A673 (cell line): ENCODE measurements around the gene TROAP. TPM values are rescaled to one million over a fixed set of nuclear protein-coding genes. Genes with fewer than 3 reads are reported as not detected.

Experiments used
- BruUV-seq: library from RNA; stranded (reverse); fragments of 400-500 nt; replicated peaks from 2 replicates; lab custom pipeline; 2021; lab: Mats Ljungman, UMichigan
- CTCF ChIA-PET: fragments of 300-600 bp; sonication (Branson Sonifier 250); formaldehyde crosslinking; loops from one replicate; lab custom pipeline; 2022; ENCODE audit warnings: antibody characterized with exemption; lab: Charles Lee
- POLR2A ChIA-PET: fragments of 300-600 bp; sonication (Branson Sonifier 250); formaldehyde crosslinking; loops from one replicate; lab custom pipeline; 2022; ENCODE audit warnings: antibody characterized with exemption; ENCODE audit not compliant: low non-redundant PET; lab: Charles Lee
- DNase-seq: peaks from one replicate; pipeline ENCODE4 v3.0.0-alpha.2; 2015; ENCODE audit warnings: low spot score
- H3K27ac ChIP-seq: fragments of 200-600 bp; sonication (generic); 2 replicates; pipeline ENCODE4 v1.5.1; 2016; ENCODE audit warnings: mixed run types, low read depth, mild to moderate bottlenecking, mixed read lengths, antibody characterized with exemption, low read length; ENCODE audit not compliant: poor library complexity, severe bottlenecking
- H3K27me3 ChIP-seq: fragments of 200-600 bp; sonication (generic); replicated peaks from 2 replicates; pipeline ENCODE4 v1.6.1; 2017; ENCODE audit warnings: mixed run types, low read depth, mild to moderate bottlenecking, mixed read lengths, antibody characterized with exemption, low read length; ENCODE audit not compliant: insufficient read depth, poor library complexity
- H3K36me3 ChIP-seq: fragments of 200-600 bp; sonication (generic); 2 replicates; pipeline ENCODE4 v1.6.1; 2016; ENCODE audit warnings: mixed run types, mild to moderate bottlenecking, mixed read lengths, antibody characterized with exemption, low read length; ENCODE audit not compliant: insufficient read depth, poor library complexity, severe bottlenecking
- H3K4me1 ChIP-seq: fragments of 200-600 bp; sonication (generic); 2 replicates; pipeline ENCODE4 v1.6.1; 2017; ENCODE audit warnings: mixed run types, mild to moderate bottlenecking, mixed read lengths, antibody characterized with exemption, low read length; ENCODE audit not compliant: insufficient read depth, poor library complexity, severe bottlenecking
- H3K4me3 ChIP-seq: fragments of 200-600 bp; sonication (generic); 2 replicates; pipeline ENCODE4 v1.5.1; 2016; ENCODE audit warnings: low read depth, mixed run types, mild to moderate bottlenecking, mixed read lengths, low read length; ENCODE audit not compliant: poor library complexity, severe bottlenecking
- H3K9me3 ChIP-seq: fragments of 200-600 bp; sonication (generic); 2 replicates; pipeline ENCODE4 v1.6.1; 2016; ENCODE audit warnings: mixed run types, low read depth, mild to moderate bottlenecking, mixed read lengths, antibody characterized with exemption, low read length; ENCODE audit not compliant: poor library complexity, severe bottlenecking
- EZH2 ChIP-seq: fragments of 200-600 bp; sonication (generic); IDR thresholded peaks from 2 replicates; pipeline ENCODE4 v1.6.1; 2017; ENCODE audit warnings: borderline replicate concordance, low read depth, mild to moderate bottlenecking, mixed read lengths, antibody characterized with exemption, low read length; ENCODE audit not compliant: poor library complexity, severe bottlenecking
- intact Hi-C: fragments of 100-400 bp; cut with micrococcal nuclease; formaldehyde crosslinking; loops from one replicate; pipeline ENCODE4 v1.10.0; 2022; ENCODE audit not compliant: unreplicated experiment
- total RNA-seq: library from RNA; stranded (reverse); gene quantifications from 2 replicates; pipeline ENCODE4 v1.2.3, GENCODE V29; 2021
- TF ChIP-seq, protein P1 (sequence below): fragments of 300-800, 200-600 bp; sonication (generic); conservative IDR thresholded peaks from 2 replicates; pipeline ENCODE4 v1.5.1; 2017; ENCODE audit warnings: low read depth, mild to moderate bottlenecking, antibody characterized with exemption, low read length, moderate library complexity, mixed read lengths

TROAP gene
- total RNA-seq, 1 experiment from 2014 or later, result 124 TPM

DNA sequence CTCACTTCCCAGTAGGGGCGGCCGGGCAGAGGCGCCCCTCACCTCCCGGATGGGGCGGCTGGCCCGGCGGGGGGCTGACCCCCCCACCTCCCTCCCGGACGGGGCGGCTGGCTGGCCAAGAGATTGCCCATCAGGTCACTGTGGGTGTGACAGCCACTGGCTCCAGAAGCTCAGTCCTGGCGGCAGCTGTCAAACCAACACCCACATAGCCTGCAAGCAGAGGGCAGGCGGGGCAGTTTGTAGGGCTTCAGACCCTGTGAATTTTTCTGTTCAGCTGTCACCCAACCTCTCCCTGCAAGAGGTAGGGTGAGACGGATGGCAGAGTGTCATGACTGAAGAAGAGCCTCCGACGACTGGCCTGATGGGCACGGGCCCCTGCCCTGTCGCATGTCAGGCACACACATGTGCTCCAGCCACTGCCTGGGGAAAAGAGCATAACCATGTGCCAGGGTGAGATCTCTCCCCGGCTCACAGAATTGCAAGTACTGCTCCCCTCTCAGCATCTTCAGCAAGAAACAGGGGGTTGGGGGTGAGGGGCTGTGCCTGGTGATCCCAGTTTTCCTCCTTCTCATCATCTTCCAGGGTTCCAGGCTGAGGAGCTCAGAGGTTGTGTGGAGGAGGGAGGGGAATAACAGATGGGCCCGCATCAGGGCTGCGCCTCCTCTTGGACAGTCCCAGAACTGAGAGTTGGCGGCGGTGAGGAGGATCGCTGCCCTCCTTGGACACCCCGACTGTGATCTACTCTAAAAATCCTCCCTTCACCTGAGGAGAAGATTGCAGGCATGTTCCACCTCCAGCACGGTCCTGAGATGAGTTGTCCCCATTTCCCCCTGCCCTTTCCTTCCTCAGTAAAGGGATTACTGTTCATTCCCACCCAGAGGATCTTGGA lies 39.3 kb upstream of the TROAP start:
- no peak overlapping the region for H3K4me3 ChIP-seq
- no TSS peak for BruUV-seq
- H3K4me1 ChIP-seq, result peaks cover 9% of the 10 kb centered on the region
- H3K36me3 ChIP-seq, result no peaks in the 10 kb centered on the region
- no peaks in the 10 kb centered on the region for H3K27me3 ChIP-seq
- ChIA-PET CTCF (interaction anchor here (1.2 kb wide), 1 partner anchor 220 kb away, joined by 4 read pairs; no protein-coding TSS in a partner anchor), POLR2A (no interaction called here)
- H3K9me3 ChIP-seq, result no peaks in the 10 kb centered on the region
- TF ChIP-seq EZH2, result no peak
- TF ChIP-seq, protein P1, sequence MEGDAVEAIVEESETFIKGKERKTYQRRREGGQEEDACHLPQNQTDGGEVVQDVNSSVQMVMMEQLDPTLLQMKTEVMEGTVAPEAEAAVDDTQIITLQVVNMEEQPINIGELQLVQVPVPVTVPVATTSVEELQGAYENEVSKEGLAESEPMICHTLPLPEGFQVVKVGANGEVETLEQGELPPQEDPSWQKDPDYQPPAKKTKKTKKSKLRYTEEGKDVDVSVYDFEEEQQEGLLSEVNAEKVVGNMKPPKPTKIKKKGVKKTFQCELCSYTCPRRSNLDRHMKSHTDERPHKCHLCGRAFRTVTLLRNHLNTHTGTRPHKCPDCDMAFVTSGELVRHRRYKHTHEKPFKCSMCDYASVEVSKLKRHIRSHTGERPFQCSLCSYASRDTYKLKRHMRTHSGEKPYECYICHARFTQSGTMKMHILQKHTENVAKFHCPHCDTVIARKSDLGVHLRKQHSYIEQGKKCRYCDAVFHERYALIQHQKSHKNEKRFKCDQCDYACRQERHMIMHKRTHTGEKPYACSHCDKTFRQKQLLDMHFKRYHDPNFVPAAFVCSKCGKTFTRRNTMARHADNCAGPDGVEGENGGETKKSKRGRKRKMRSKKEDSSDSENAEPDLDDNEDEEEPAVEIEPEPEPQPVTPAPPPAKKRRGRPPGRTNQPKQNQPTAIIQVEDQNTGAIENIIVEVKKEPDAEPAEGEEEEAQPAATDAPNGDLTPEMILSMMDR, result peak; percentile 40; the same call in 1 of the 2 replicates
- no peak overlapping the region for H3K27ac ChIP-seq
- no peak for DNase-seq
- intact Hi-C loops, result no loop called here

DNA sequence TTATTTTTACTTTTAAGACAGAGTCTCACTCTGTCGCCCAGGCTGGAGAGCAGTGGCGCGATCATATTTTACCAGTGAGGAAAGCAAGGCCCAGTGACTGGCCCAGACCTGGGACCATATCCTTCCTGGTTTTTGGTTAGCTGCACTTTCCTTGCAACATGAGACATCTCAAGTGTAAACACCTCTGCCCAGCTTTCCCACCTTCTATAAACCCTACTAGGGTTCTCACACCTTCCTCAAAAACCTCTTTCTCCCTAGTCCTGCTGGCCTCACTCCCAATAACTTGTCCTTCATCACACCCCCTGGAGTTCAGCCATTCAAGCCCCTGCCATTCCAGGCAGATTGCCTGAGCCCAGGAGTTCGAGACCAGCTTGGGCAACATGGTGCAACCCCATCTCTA lies 38.4 kb upstream of the TROAP start:
- H3K27me3 ChIP-seq, result no peaks in the 10 kb centered on the region

DNA sequence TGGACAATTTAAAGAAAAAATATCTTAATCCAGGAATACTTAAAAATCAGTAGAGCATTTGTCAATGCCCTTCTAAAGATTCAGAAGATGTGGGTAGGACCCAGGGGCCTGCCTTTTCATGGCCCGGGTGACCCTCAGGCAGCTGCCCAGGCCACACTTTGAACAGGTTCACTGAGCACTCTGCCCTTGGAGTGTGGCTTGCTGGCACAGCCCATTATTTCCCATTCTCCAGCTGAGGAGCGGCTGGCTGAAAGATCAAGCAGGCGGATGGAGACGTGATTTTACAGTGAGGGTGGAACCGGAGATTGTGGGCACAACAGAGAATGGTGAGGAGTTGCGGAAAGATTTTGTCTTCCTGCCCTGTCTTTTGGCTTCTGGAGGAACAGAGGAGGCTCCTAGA lies 35.2 kb upstream of the TROAP start:
- CTCF ChIA-PET, result interaction anchor here (0.7 to 2.7 kb wide), 4 partner anchors 49 to 267 kb away, joined by 4 to 15 read pairs (median 10); partner anchors contain the start of gene C1QL4
- Histone ChIP-seq H3K27ac (no peak overlapping the region), H3K27me3 (no peaks in the 10 kb centered on the region), H3K4me1 (peaks cover 2% of the 10 kb centered on the region), H3K9me3 (no peaks in the 10 kb centered on the region), H3K4me3 (no peak overlapping the region), H3K36me3 (no peaks in the 10 kb centered on the region)
- no peak for TF ChIP-seq EZH2
- TF ChIP-seq, protein P1, result no peak
- POLR2A ChIA-PET, result no interaction called here
- no peak for DNase-seq
- intact Hi-C loops, result loop anchor here (1.0 to 2.0 kb wide), 3 partner anchors 59 to 226 kb away; partner anchors contain the start of gene DNAJC22
- BruUV-seq, result no TSS peak

More for the DNA sequence above, 38.4 kb upstream of the TROAP start:
- POLR2A ChIA-PET, result no interaction called here
- DNase-seq, result no peak
- no peak overlapping the region for H3K4me3 ChIP-seq
- H3K4me1 ChIP-seq, result peaks cover 5% of the 10 kb centered on the region
- no TSS peak for BruUV-seq
- TF ChIP-seq EZH2, result no peak
- TF ChIP-seq, protein P1, result no peak
- H3K27ac ChIP-seq, result no peak overlapping the region
- H3K36me3 ChIP-seq, result no peaks in the 10 kb centered on the region
- H3K9me3 ChIP-seq, result no peaks in the 10 kb centered on the region
- intact Hi-C loops, result no loop called here
- CTCF ChIA-PET, result interaction anchor here (1.2 kb wide), 1 partner anchor 221 kb away, joined by 4 read pairs; no protein-coding TSS in a partner anchor
